Stomach (tissue), 9 donors: ENCODE results near the gene CD96. TPM values are rescaled to one million over a fixed set of nuclear protein-coding genes. Genes with fewer than 3 reads are reported as not detected.
"Not testable (repeated sequence)": the region's sequence is repeated elsewhere in the genome, so short reads cannot be mapped to it uniquely, and the experiment has no call there.

Source experiments
- DNase-seq, 2 donors: peaks; one replicate each; pipeline versions ENCODE4 v3.0.0 to v3.0.0-alpha.2; 2013 to 2019
- H3K27ac ChIP-seq, 5 donors: fragments of 200-600 bp in 4 of 5; sonication (generic) in 4 of 5; one replicate each; pipeline ENCODE4 v1.5.1; 2013 to 2019; ENCODE audit warnings: mild to moderate bottlenecking in 1 of 5, moderate library complexity in 1 of 5
- H3K27me3 ChIP-seq, 3 donors: fragments of 200-600 bp; sonication (generic); one replicate each; pipeline ENCODE4 v1.5.1; 2017 to 2019; ENCODE audit warnings: mixed run types in 1 of 3
- H3K36me3 ChIP-seq, 4 donors: fragments of 200-600 bp; sonication (generic); 1 replicate in 3 of 4; 2 replicates in 1 of 4; pipeline ENCODE4 v1.5.1; 2016 to 2019
- H3K4me1 ChIP-seq, 4 donors: fragments of 200-600 bp; sonication (generic); one replicate each; pipeline ENCODE4 v1.5.1; 2016 to 2019
- H3K4me3 ChIP-seq, 4 donors: fragments of 200-600 bp; sonication (generic) in 3 of 4; one replicate each; pipeline ENCODE4 v1.5.1; 2016 to 2019; ENCODE audit warnings: mild to moderate bottlenecking in 1 of 4
- H3K9me3 ChIP-seq, 4 donors: fragments of 200-600 bp; sonication (generic); one replicate each; pipeline ENCODE4 v1.5.1; 2016 to 2019
- EP300 ChIP-seq: sonication (generic); formaldehyde crosslinking; IDR thresholded peaks from one replicate; pipeline ENCODE4 v1.6.1; 2017; ENCODE audit warnings: antibody characterized with exemption
- POLR2A ChIP-seq, 4 donors: fragments of 450-650 bp; IDR thresholded peaks; one replicate each; pipeline ENCODE4 v1.6.1; 2016; ENCODE audit warnings: antibody characterized with exemption in 4 of 4, control low read depth in 2 of 4, mild to moderate bottlenecking in 1 of 4, moderate library complexity in 1 of 4
- POLR2AphosphoS5 ChIP-seq, 3 donors: sonication (generic); formaldehyde crosslinking; IDR thresholded peaks; one replicate each; pipeline ENCODE4 v1.6.1; 2016; ENCODE audit warnings: antibody characterized with exemption in 3 of 3
- WGBS, 5 donors: extraction: QIAGEN DNeasy Blood & Tissue Kit in 3 of 5; methylation state at CpG; one replicate each; pipeline versions ENCODE4 v1.1.5 to v1.1.7; 2013 to 2018; 5-methylcytosine and 5-hydroxymethylcytosine counted together
- intact Hi-C: fragments of 100-400 bp; cut with DNase I; formaldehyde crosslinking; loops from one replicate; pipeline ENCODE4 v1.15.1; 2023; ENCODE audit warnings: low total_unique reads
- polyA plus RNA-seq, 3 donors: library from polyadenylated mRNA; stranded (reverse); fragments of 200-250 nt; gene quantifications; one replicate each; pipeline ENCODE4 v1.2.3, GENCODE V29; 2013
- total RNA-seq, 5 donors: library from RNA; depleted of rRNA; stranded (reverse); fragments of >200 nt; gene quantifications; one replicate each; pipeline versions ENCODE4 v1.1.0 to v1.2.3, GENCODE V29; 2014 to 2016
- TF ChIP-seq, protein P1 (sequence below), 7 experiments: fragments of 450-650 bp in 4 of 7; fragments of 200-600 bp in 3 of 7; sonication (generic) in 3 of 7; IDR thresholded peaks; one replicate each; pipeline ENCODE4 v1.5.1; 2016 to 2019; ENCODE audit warnings: antibody characterized with exemption in 7 of 7, control low read depth in 2 of 7, mild to moderate bottlenecking in 1 of 7
- donor health status: healthy with polysubstance abuse.
- donor health status: Bipolar disorder and iron deficiency.
- donor health status: healthy.

The CD96 gene
- total and polyA plus RNA-seq, 8 donors, result 0.19 to 57.2 (median 5.7) TPM

DNA sequence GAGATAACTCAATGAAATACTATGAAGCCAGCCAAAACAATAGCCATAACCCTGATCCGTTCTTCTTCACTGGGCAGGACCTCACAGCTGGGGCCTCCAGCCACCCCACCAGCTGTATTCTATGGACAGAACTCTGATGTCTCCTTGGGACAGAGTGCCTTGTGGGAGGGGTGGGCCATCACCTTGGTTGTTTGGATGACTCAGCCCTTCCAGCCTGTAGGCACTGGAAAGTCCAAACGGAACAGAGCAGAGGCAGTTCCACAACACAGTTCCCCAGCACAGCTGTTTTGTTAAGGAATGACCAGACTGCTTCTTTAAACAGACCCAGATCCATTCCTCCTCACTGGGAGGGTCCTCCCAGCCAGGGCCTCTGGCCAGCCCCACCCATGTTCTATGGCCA lies 85.1 kb downstream of the CD96 start:
- Histone ChIP-seq H3K4me3 (no peak overlapping the region), H3K36me3 (no peaks in the 10 kb centered on the region), H3K27ac (no peak overlapping the region), H3K4me1 (no peaks in the 10 kb centered on the region), H3K9me3 (peaks cover 0 to 19% (median 11%) of the 10 kb centered on the region in 4 donors), H3K27me3 (no peaks in the 10 kb centered on the region)
- intact Hi-C loops, result no loop called here
- WGBS, 5 donors, result 53 to 78% (median 76%) methylated on average over 2 of the region's 2 CpGs
- no peak for TF ChIP-seq POLR2AphosphoS5 (IDR thresholded peaks at IDR 0.05)
- TF ChIP-seq EP300, result no peak
- DNase-seq, result no peak

- DNase-seq, H3K36me3 ChIP-seq, H3K4me1 ChIP-seq, H3K4me3 ChIP-seq, intact Hi-C loops, H3K27me3 ChIP-seq, H3K27ac ChIP-seq: not testable (repeated sequence)
- peaks cover 0 to 19% (median 11%) of the 10 kb centered on the region in 4 donors for H3K9me3 ChIP-seq
- 87 to 97% (median 91%) methylated on average over 1 of the region's 1 CpG for WGBS, 5 donors
Measured at GRCh38 chr3:111629018-111629417, 87.0 kb downstream of the CD96 start.

DNA sequence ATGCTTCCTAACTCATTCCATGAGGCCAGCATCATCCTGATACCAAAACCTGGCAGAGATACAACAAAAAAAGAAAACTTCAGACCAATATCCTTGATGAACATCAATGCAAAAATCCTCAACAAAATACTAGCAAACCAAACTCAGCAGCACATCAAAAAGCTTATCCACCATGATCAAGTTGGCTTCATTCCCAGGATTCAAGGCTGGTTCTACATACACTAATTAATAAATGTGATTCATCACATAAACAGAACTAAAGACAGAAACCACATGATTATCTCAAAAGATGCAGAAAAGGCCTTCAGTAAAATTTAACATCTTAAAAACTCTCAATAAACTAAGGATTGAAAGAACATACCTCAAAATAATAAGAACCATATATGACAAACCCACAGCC lies 88.6 kb downstream of the CD96 start:
- DNase-seq, H3K36me3 ChIP-seq, H3K4me1 ChIP-seq, H3K4me3 ChIP-seq, intact Hi-C loops, H3K27me3 ChIP-seq, H3K27ac ChIP-seq: not testable (repeated sequence)
- peaks cover 0 to 19% (median 11%) of the 10 kb centered on the region in 4 donors for H3K9me3 ChIP-seq

GRCh38 chr3:111635403-111635802 lies 93.4 kb downstream of the CD96 start:
- 58 to 69% (median 60%) methylated on average over 2 of the region's 2 CpGs for WGBS, 5 donors
- H3K27me3 ChIP-seq, result no peaks in the 10 kb centered on the region
- H3K36me3 ChIP-seq, result no peaks in the 10 kb centered on the region
- no peak for TF ChIP-seq POLR2A (IDR thresholded peaks at IDR 0.05)
- H3K9me3 ChIP-seq, result no peaks in the 10 kb centered on the region
- DNase-seq, result no peak
- H3K4me1 ChIP-seq, result no peaks in the 10 kb centered on the region
- H3K4me3 ChIP-seq, result no peak overlapping the region
- no peak overlapping the region for H3K27ac ChIP-seq
- intact Hi-C loops, result no loop called here

DNA sequence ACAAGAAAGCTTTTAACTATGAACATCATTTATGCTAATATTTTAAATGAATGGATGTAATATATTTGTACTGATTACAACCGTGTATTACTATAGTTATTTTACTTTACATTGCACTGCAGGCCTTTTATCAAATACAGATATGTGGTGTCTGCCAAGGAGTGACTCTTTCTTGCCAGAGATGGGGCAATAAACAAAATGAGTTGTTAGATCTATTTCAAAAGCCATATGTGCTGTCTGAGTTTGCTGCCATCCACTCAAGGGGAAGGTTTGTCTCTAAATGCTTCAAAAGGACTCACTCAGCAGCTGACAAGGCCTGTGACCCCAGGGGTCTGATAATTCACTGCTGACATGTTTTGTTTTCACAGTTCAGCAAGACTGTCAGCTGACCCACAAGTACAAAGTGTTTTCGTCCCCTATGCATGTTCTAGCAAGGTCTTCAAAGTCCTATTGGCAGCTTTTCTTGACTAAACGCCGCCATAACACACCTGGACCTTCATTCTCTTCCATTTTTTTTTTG lies 94.4 kb downstream of the CD96 start:
- Histone ChIP-seq H3K4me3 (no peak overlapping the region), H3K4me1 (no peaks in the 10 kb centered on the region), H3K27me3 (no peaks in the 10 kb centered on the region), H3K9me3 (no peaks in the 10 kb centered on the region), H3K36me3 (no peaks in the 10 kb centered on the region), H3K27ac (no peak overlapping the region)
- no peak for DNase-seq
- 67 to 77% (median 72%) methylated on average over 4 of the region's 4 CpGs for WGBS, 5 donors
- TF ChIP-seq POLR2AphosphoS5 (IDR thresholded peaks at IDR 0.05) (no peak), EP300 (no peak), POLR2A (IDR thresholded peaks at IDR 0.05) (no peak)
- TF ChIP-seq, protein P1, sequence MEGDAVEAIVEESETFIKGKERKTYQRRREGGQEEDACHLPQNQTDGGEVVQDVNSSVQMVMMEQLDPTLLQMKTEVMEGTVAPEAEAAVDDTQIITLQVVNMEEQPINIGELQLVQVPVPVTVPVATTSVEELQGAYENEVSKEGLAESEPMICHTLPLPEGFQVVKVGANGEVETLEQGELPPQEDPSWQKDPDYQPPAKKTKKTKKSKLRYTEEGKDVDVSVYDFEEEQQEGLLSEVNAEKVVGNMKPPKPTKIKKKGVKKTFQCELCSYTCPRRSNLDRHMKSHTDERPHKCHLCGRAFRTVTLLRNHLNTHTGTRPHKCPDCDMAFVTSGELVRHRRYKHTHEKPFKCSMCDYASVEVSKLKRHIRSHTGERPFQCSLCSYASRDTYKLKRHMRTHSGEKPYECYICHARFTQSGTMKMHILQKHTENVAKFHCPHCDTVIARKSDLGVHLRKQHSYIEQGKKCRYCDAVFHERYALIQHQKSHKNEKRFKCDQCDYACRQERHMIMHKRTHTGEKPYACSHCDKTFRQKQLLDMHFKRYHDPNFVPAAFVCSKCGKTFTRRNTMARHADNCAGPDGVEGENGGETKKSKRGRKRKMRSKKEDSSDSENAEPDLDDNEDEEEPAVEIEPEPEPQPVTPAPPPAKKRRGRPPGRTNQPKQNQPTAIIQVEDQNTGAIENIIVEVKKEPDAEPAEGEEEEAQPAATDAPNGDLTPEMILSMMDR (IDR thresholded peaks at IDR 0.05), result no peak
- intact Hi-C loops, result no loop called here

DNA sequence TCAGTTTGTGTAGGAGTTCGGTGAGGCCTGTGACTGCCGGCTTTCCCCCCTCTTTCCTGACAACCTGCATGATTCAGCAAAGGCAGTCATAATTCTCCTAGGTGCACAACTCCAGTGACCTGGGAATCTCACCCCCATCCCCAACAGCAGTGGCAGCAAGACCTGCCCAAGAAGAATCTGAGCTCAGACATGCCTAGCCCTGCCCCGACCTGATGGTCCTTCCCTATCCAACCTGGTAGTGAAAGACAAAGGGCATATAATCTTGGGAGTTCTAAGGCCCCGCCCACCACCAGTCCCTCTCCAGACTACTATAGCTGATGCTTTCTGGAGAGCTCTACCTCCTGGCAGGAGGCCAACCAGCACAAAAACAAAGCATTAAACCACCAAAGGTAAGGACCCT lies 97.3 kb downstream of the CD96 start:
- Histone ChIP-seq H3K36me3 (no peaks in the 10 kb centered on the region), H3K4me1 (no peaks in the 10 kb centered on the region), H3K9me3 (peaks cover 0 to 6% (median 3%) of the 10 kb centered on the region in 4 donors), H3K27me3 (no peaks in the 10 kb centered on the region), H3K4me3 (no peak overlapping the region), H3K27ac (no peak overlapping the region)
- TF ChIP-seq POLR2AphosphoS5 (IDR thresholded peaks at IDR 0.05), result no peak
- WGBS, 5 donors, result 88 to 99% (median 92%) methylated on average over 4 of the region's 4 CpGs
- intact Hi-C loops, result no loop called here
- no peak for DNase-seq

DNA sequence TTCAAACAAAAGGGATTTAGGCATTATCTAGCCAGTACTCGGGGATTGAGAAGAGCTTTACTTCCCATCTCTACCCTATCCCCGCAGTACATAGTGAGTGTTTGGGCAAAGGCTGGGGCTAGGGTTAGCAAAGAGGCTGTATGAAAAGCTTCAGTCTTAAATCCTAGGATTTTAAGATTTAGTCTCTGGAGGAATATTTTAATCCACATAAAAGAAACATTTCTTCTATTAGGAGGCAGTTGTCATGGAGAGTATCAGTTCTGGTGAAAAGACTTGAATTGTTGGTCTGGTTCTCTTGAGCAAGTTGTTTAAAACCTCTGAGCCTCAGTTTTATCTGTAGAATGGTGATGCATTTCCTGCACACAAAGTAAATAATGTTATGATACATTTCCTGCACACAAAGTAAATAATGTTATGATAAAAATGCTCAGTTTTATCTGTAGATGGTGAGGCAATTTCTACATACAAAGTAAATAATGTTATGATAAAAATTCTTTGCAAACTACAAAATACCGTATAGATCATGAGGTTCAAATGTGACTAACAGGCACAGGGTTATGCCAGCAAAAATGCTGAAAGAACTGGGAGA lies 107.1 kb downstream of the CD96 start:
- DNase-seq, result peak in 1 of 2 donors; percentile 16
- Histone ChIP-seq H3K36me3 (no peaks in the 10 kb centered on the region), H3K27ac (no peak overlapping the region), H3K4me3 (no peak overlapping the region), H3K9me3 (peaks cover 0 to 2% (median 0%) of the 10 kb centered on the region in 4 donors), H3K27me3 (no peaks in the 10 kb centered on the region), H3K4me1 (peaks cover 0 to 14% (median 12%) of the 10 kb centered on the region in 4 donors)
- TF ChIP-seq POLR2A (IDR thresholded peaks at IDR 0.05) (no peak), EP300 (no peak), POLR2AphosphoS5 (IDR thresholded peaks at IDR 0.05) (no peak)
- TF ChIP-seq, protein P1 (IDR thresholded peaks at IDR 0.05), result no peak
- intact Hi-C loops, result no loop called here
- 33 to 57% (median 50%) methylated on average over 3 of the region's 3 CpGs for WGBS, 5 donors
